Heart left ventricle (tissue), 16 donors: Measurements from ENCODE around the gene RNF121. TPM values are rescaled to one million over a fixed set of nuclear protein-coding genes. Genes with fewer than 3 reads are reported as not detected.
A peak's percentile ranks its signal among the peaks of the same experiment; 100 is the strongest.
"Not testable (repeated sequence)": the region's sequence is repeated elsewhere in the genome, so short reads cannot be mapped to it uniquely, and the experiment has no call there.

Source experiments
- ATAC-seq, 4 donors: fragments of 200-7000 bp; cut with Tn5 transposase; one replicate each; pipeline ENCODE4 v1.9.1; 2020 to 2022; ENCODE audit warnings: moderate library complexity in 4 of 4, mild to moderate bottlenecking in 3 of 4, moderate number of reproducible peaks in 1 of 4
- DNase-seq, 5 donors: peaks; one replicate each; pipeline ENCODE4 v3.0.0-alpha.2; 2020
- H3K27ac ChIP-seq, 12 donors: fragments of 200-600 bp; sonication (generic) in 4 of 12; one replicate each; pipeline versions ENCODE4 v1.5.0 to v1.8.0; 2016 to 2022; ENCODE audit warnings: mild to moderate bottlenecking in 2 of 12
- H3K27me3 ChIP-seq, 9 donors: fragments of 200-600 bp; sonication (generic) in 2 of 9; one replicate each; pipeline versions ENCODE4 v1.5.1 to v1.8.0; 2016 to 2022; ENCODE audit warnings: mild to moderate bottlenecking in 3 of 9
- H3K36me3 ChIP-seq, 9 donors: fragments of 200-600 bp; sonication (generic) in 2 of 9; one replicate each; pipeline versions ENCODE4 v1.5.0 to v1.8.0; 2018 to 2022; ENCODE audit warnings: mild to moderate bottlenecking in 2 of 9
- H3K4me1 ChIP-seq, 12 donors: fragments of 200-600 bp; sonication (generic) in 4 of 12; one replicate each; pipeline versions ENCODE4 v1.5.0 to v1.8.0; 2016 to 2022; ENCODE audit warnings: mild to moderate bottlenecking in 3 of 12
- H3K4me3 ChIP-seq, 12 donors: fragments of 200-600 bp; sonication (generic) in 4 of 12; one replicate each; pipeline versions ENCODE4 v1.5.0 to v1.8.0; 2017 to 2022; ENCODE audit warnings: mild to moderate bottlenecking in 9 of 12, moderate library complexity in 4 of 12
- H3K9me3 ChIP-seq, 12 donors: fragments of 200-600 bp; sonication (generic) in 4 of 12; one replicate each; pipeline versions ENCODE4 v1.5.0 to v1.8.0; 2016 to 2022; ENCODE audit warnings: mild to moderate bottlenecking in 1 of 12
- POLR2A ChIP-seq, 2 donors: fragments of 450-650 bp; IDR thresholded peaks; one replicate each; pipeline ENCODE4 v1.6.1; 2017; ENCODE audit warnings: antibody characterized with exemption in 2 of 2, mild to moderate bottlenecking in 2 of 2, moderate library complexity in 2 of 2
- WGBS, 4 donors: extraction: QIAGEN DNeasy Blood & Tissue Kit in 2 of 4; methylation state at CpG; one replicate each; pipeline versions ENCODE4 v1.1.5 to v1.1.7; 2013 to 2018; 5-methylcytosine and 5-hydroxymethylcytosine counted together
- intact Hi-C, 10 donors: fragments of 100-400 bp; cut with DNase I; formaldehyde crosslinking; loops; one replicate each; pipeline versions ENCODE4 v1.11.1 to v1.14.2; 2022
- polyA plus RNA-seq, 2 donors: library from polyadenylated mRNA; stranded (reverse); fragments of 200-250 nt; gene quantifications; one replicate each; pipeline ENCODE4 v1.2.3, GENCODE V29; 2013
- total RNA-seq, 9 donors: library from RNA; depleted of rRNA in 2 of 9; stranded (reverse); fragments of >200 nt in 2 of 9; fragmentation: NEBNext Ultra II Directional in 3 of 9; extraction: Animal tissue kit (Norgen Biotek cat#: 25700) in 3 of 9; gene quantifications; one replicate each; pipeline versions ENCODE4 v1.1.0 to v1.2.4, GENCODE V29; 2016 to 2023
- TF ChIP-seq, protein P1 (sequence below), 12 donors: fragments of 200-600 bp; sonication (generic) in 4 of 12; IDR thresholded peaks; one replicate each; pipeline versions ENCODE4 v1.5.0 to v1.8.0; 2018 to 2022; ENCODE audit warnings: antibody characterized with exemption in 12 of 12, mild to moderate bottlenecking in 5 of 12
- donor health status: ischemic (EF 13 %, LVEDD 7.1; RV severe dilation, severe dysfunction).
- donor health status: healthy with polysubstance abuse.
- donor health status: DM: no; HTN: yes; CAD: no.
- donor health status: DM: no; HTN: no; CAD: no.
- donor health status: ischemic (EF 25% LVEDD 6.9; RV normal size, moderate dysfunction).
- donor health status: ischemic (EF 25% LVEDD 5.7; RV mildly dilated, moderate dysfunction).
- donor health status: healthy.
- donor health status: DM: yes; HTN: yes; CAD: no.
- donor health status: ischemic (EF 35%, LVEDD 5.7; RV mildly dilated, moderate dysfunction).
- donor health status: nonischemic (EF 11% LVEDD 7.7; RV severe dilation, severe dysfunction).
- donor health status: DM: yes; HTN: yes; CAD: no.
- donor health status: PGD.
- donor health status: ischemic (EF 29% LVEDD 5.4; RV normal size, mild dysfunction).
- donor health status: nonischemic (EF 23%, LVEDD 6.1; RV moderate dilation, normal function).

RNF121 gene
- total and polyA plus RNA-seq, 11 donors, result 8.0 to 45.3 (median 22.0) TPM

DNA sequence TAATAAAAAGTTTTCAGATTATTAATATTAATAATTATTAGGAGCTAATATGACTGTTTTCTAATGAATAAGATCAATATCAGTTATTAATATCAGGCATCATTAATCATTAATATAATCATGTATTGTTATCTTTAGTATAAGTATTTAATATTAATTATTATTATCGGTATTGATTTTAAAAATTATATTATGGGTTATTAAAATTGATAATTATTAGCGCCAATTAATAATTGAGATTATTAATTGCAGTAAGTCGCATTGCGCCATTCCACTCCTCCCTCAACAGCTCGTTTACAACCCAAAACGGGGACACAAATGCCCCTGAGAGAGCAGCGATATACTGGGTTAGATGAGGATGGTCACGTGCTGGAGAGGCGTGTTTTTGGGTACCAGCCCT is 20.6 kb upstream of the RNF121 start:
- H3K4me3 ChIP-seq, result no peak overlapping the region
- DNase-seq (no peak), ATAC-seq (no peak)
- H3K4me1 ChIP-seq, result no peaks in the 10 kb centered on the region
- no peak overlapping the region for H3K27ac ChIP-seq
- peaks cover 0 to 33% (median 8%) of the 10 kb centered on the region in 9 donors for H3K36me3 ChIP-seq
- intact Hi-C loops, result no loop called here
- no peak for TF ChIP-seq POLR2A (IDR thresholded peaks at IDR 0.05)
- TF ChIP-seq, protein P1, sequence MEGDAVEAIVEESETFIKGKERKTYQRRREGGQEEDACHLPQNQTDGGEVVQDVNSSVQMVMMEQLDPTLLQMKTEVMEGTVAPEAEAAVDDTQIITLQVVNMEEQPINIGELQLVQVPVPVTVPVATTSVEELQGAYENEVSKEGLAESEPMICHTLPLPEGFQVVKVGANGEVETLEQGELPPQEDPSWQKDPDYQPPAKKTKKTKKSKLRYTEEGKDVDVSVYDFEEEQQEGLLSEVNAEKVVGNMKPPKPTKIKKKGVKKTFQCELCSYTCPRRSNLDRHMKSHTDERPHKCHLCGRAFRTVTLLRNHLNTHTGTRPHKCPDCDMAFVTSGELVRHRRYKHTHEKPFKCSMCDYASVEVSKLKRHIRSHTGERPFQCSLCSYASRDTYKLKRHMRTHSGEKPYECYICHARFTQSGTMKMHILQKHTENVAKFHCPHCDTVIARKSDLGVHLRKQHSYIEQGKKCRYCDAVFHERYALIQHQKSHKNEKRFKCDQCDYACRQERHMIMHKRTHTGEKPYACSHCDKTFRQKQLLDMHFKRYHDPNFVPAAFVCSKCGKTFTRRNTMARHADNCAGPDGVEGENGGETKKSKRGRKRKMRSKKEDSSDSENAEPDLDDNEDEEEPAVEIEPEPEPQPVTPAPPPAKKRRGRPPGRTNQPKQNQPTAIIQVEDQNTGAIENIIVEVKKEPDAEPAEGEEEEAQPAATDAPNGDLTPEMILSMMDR (IDR thresholded peaks at IDR 0.05), result no peak
- no peaks in the 10 kb centered on the region for H3K9me3 ChIP-seq
- H3K27me3 ChIP-seq, result no peaks in the 10 kb centered on the region
- WGBS, 4 donors, result 86 to 96% (median 90%) methylated on average over 9 of the region's 9 CpGs

GRCh38 chr11:71910775-71911174 is 18.1 kb upstream of the RNF121 start:
- DNase-seq, H3K27ac ChIP-seq, H3K9me3 ChIP-seq, H3K4me3 ChIP-seq, H3K27me3 ChIP-seq, ATAC-seq, intact Hi-C loops, H3K4me1 ChIP-seq: not testable (repeated sequence)
- 86 to 95% (median 91%) methylated on average over 5 of the region's 5 CpGs for WGBS, 4 donors
- H3K36me3 ChIP-seq, result peaks cover 0 to 43% (median 26%) of the 10 kb centered on the region in 9 donors

DNA sequence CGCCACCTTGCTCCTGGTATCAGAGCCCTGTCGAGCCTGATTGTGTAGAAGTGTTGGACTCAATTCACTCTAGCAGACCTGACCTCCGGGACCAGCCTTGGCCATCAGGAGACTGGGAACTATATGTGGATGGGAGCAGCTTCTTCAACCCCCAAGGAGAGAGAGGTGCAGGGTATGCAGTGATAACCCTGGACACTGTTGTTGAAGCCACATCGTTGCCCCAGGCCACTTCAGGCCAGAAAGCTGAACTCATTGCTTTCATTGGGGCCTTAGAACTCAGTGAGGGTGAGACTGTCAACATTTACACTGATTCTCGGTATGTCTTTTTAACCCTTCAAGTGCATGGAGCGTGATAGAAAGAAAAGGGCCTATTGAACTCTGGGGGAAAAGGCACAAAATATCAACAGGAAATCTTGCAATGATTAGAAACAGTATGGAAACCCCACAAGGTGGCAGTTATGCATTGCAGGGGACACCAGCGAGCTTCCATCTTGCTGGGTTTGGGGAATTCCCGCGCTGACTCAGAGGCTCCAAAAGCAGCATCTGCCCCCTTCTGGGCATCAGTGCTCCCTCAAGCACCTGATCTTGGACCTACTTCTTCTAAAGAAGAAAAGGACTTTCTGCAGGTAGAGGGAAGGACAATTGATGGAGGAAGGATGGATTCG is 17.4 kb upstream of the RNF121 start:
- WGBS, 4 donors, result 84 to 88% (median 86%) methylated on average over 10 of the region's 10 CpGs
- H3K4me1 ChIP-seq, intact Hi-C loops: not testable (repeated sequence)

GRCh38 chr11:71911986-71912340 is 16.9 kb upstream of the RNF121 start:
- ATAC-seq, H3K27ac ChIP-seq, DNase-seq, H3K9me3 ChIP-seq, H3K27me3 ChIP-seq, intact Hi-C loops, H3K4me3 ChIP-seq, H3K4me1 ChIP-seq: not testable (repeated sequence)
- 93 to 96% (median 94%) methylated on average over 9 to 10 of the region's 10 CpGs for WGBS, 4 donors
- H3K36me3 ChIP-seq, result peaks cover 0 to 54% (median 38%) of the 10 kb centered on the region in 9 donors

More for the DNA sequence above, 17.4 kb upstream of the RNF121 start:
- H3K27ac ChIP-seq, DNase-seq, ATAC-seq, H3K27me3 ChIP-seq, H3K9me3 ChIP-seq, H3K4me3 ChIP-seq: not testable (repeated sequence)
- H3K36me3 ChIP-seq, result peaks cover 0 to 50% (median 33%) of the 10 kb centered on the region in 9 donors
- TF ChIP-seq, protein P1 (IDR thresholded peaks at IDR 0.05), result peak in 1 of 12 donors; percentile 10

DNA sequence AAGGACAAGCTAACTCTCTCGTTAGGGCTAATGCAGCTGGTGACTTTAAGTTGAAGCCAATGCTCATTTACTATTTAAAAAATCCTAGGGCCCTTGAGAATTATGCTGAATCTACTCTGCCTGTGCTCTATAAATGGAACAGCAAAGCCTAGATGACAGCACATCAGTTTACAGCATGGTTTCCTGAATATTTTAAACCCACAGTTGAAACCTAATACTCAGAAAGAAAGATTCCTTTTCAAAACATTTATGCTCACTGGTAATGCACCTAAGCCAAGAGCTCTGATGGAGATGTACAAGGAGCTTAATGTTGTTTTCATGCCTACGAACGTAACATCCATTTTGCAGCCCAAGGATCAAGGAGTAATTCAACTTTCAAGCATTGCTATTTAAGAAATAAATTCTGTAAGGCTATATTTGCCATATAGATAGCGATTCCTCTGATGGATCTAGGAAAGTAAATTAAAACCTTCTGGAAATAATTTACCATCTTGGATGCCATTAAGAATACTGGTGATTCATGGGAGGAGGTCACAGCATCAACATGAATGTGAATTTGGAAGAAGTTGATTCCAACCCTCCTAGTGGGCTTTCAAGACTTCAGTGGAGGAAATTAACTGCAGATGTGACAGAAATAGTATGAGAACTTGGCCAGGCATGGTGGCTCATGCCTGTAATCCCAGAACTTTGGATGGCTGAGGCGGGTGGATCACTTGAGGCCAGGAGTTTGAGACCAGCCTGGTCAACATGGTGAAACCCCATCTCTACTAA is 14.9 kb upstream of the RNF121 start:
- Histone ChIP-seq H3K27me3 (no peaks in the 10 kb centered on the region), H3K4me3 (no peak overlapping the region), H3K9me3 (no peaks in the 10 kb centered on the region), H3K4me1 (no peaks in the 10 kb centered on the region), H3K27ac (no peak overlapping the region), H3K36me3 (peaks cover 0 to 68% (median 54%) of the 10 kb centered on the region in 9 donors)
- WGBS, 4 donors, result 87 to 93% (median 90%) methylated on average over 5 of the region's 5 CpGs
- no peak for DNase-seq
- intact Hi-C loops, result no loop called here
- no peak for ATAC-seq
- no peak for TF ChIP-seq POLR2A (IDR thresholded peaks at IDR 0.05)
- TF ChIP-seq, protein P1 (IDR thresholded peaks at IDR 0.05), result no peak
